IMR-90 (cell line): ENCODE results near the gene MORN5. TPM values are rescaled to one million over a fixed set of nuclear protein-coding genes. Genes with fewer than 3 reads are reported as not detected.

Experiments used
- ATAC-seq: fragments of 200-7000 bp; cut with Tn5 transposase; 2 replicates; pipeline ENCODE4 v1.9.1; 2020; ENCODE audit warnings: low read depth, mild to moderate bottlenecking, moderate library complexity
- BruUV-seq: library from RNA; stranded (reverse); fragments of 400-500 nt; replicated peaks from 2 replicates; lab custom pipeline; 2021; lab: Mats Ljungman, UMichigan
- CTCF ChIA-PET: fragments of 300-600 bp; formaldehyde crosslinking; extraction: SDS; loops from one replicate; lab custom pipeline; 2021; ENCODE audit warnings: antibody characterized with exemption; lab: Yijun Ruan, JAX
- POLR2A ChIA-PET: fragments of 300-600 bp; sonication (Branson Sonifier 250); formaldehyde crosslinking; loops from one replicate; lab custom pipeline; 2022; ENCODE audit warnings: antibody characterized with exemption; ENCODE audit not compliant: unreplicated experiment; lab: Charles Lee
- DNase-seq: peaks from one replicate; pipeline ENCODE4 v3.0.0; 2013
- H2AFZ ChIP-seq: replicated peaks from 2 replicates; pipeline ENCODE3; 2013; ENCODE audit warnings: low read length, mild to moderate bottlenecking; ENCODE audit not compliant: poor library complexity
- H2AK5ac ChIP-seq: 2 replicates; pipeline ENCODE4 v1.6.1; 2013; ENCODE audit warnings: low read depth, low read length, inconsistent platforms
- H2AK9ac ChIP-seq: replicated peaks from 2 replicates; pipeline ENCODE3; 2013; ENCODE audit warnings: mild to moderate bottlenecking, low read depth, low read length, moderate library complexity; ENCODE audit not compliant: poor library complexity
- H2BK120ac ChIP-seq: 2 replicates; pipeline ENCODE4 v1.6.1; 2013; ENCODE audit warnings: low read depth, low read length, inconsistent platforms
- H2BK15ac ChIP-seq: 3 replicates; pipeline ENCODE4 v1.6.1; 2013; ENCODE audit warnings: low read depth, low read length, inconsistent platforms
- H2BK20ac ChIP-seq: 2 replicates; pipeline ENCODE4 v1.6.1; 2013; ENCODE audit warnings: low read depth, mild to moderate bottlenecking, inconsistent platforms, low read length, moderate library complexity
- H2BK5ac ChIP-seq: 2 replicates; pipeline ENCODE4 v1.6.1; 2013; ENCODE audit warnings: mild to moderate bottlenecking, low read depth, low read length, inconsistent platforms; ENCODE audit not compliant: poor library complexity, severe bottlenecking
- H3K14ac ChIP-seq: replicated peaks from 2 replicates; pipeline ENCODE4 v1.6.1; 2013; ENCODE audit warnings: low read depth, low read length, inconsistent platforms
- H3K18ac ChIP-seq: 2 replicates; pipeline ENCODE4 v1.6.1; 2013; ENCODE audit warnings: low read depth, low read length, control low read depth
- H3K23ac ChIP-seq: 2 replicates; pipeline ENCODE4 v1.6.1; 2013; ENCODE audit warnings: low read depth, low read length, inconsistent platforms
- H3K27ac ChIP-seq: 2 replicates; pipeline ENCODE4 v1.5.1; 2013; ENCODE audit warnings: mild to moderate bottlenecking, control low read depth, low read length; ENCODE audit not compliant: insufficient read depth
- H3K27me3 ChIP-seq: 2 replicates; pipeline ENCODE4 v1.6.1; 2013; ENCODE audit warnings: low read length; ENCODE audit not compliant: control insufficient read depth, insufficient read depth
- H3K36me3 ChIP-seq: 2 replicates; pipeline ENCODE4 v1.6.1; 2013; ENCODE audit warnings: low read length, mixed read lengths; ENCODE audit not compliant: control insufficient read depth, insufficient read depth
- H3K4ac ChIP-seq: 2 replicates; pipeline ENCODE4 v1.6.1; 2013; ENCODE audit warnings: low read depth, low read length, inconsistent platforms
- H3K4me1 ChIP-seq: 2 replicates; pipeline ENCODE4 v1.6.1; 2013; ENCODE audit warnings: low read length, mixed read lengths; ENCODE audit not compliant: control insufficient read depth, insufficient read depth
- H3K4me2 ChIP-seq: 2 replicates; pipeline ENCODE4 v1.6.1; 2013; ENCODE audit warnings: low read depth, mild to moderate bottlenecking, control low read depth, low read length, moderate library complexity
- H3K4me3 ChIP-seq: 2 replicates; pipeline ENCODE4 v1.5.1; 2013; ENCODE audit warnings: low read depth, mild to moderate bottlenecking, control low read depth, low read length, moderate library complexity; ENCODE audit not compliant: insufficient read depth
- H3K56ac ChIP-seq: 2 replicates; pipeline ENCODE4 v1.6.1; 2013; ENCODE audit warnings: low read length, inconsistent platforms; ENCODE audit not compliant: insufficient read depth; ENCODE audit errors: extremely low read depth
- H3K79me1 ChIP-seq, 2 experiments: 2 replicates each; pipeline ENCODE4 v1.6.1; 2013; ENCODE audit warnings: low read length in 2 of 2, inconsistent platforms in 1 of 2, low read depth in 1 of 2
- H3K9ac ChIP-seq: 2 replicates; pipeline ENCODE4 v1.6.1; 2013; ENCODE audit warnings: low read depth, low read length, control low read depth
- H3K9me1 ChIP-seq: 2 replicates; pipeline ENCODE4 v1.6.1; 2013; ENCODE audit warnings: low read length, inconsistent platforms; ENCODE audit not compliant: insufficient read depth
- H3K9me3 ChIP-seq: 2 replicates; pipeline ENCODE4 v1.6.1; 2013; ENCODE audit warnings: low read length; ENCODE audit not compliant: control insufficient read depth, insufficient read depth
- H4K20me1 ChIP-seq: 2 replicates; pipeline ENCODE4 v1.6.1; 2013; ENCODE audit warnings: low read length, inconsistent platforms; ENCODE audit not compliant: insufficient read depth
- H4K5ac ChIP-seq: 2 replicates; pipeline ENCODE4 v1.6.1; 2013; ENCODE audit warnings: mild to moderate bottlenecking, low read depth, low read length, control low read depth
- H4K8ac ChIP-seq, 2 experiments: 2 replicates each; pipeline ENCODE4 v1.6.1; 2013; ENCODE audit warnings: low read depth in 2 of 2, low read length in 2 of 2, control low read depth in 1 of 2, inconsistent platforms in 1 of 2
- H4K91ac ChIP-seq: 2 replicates; pipeline ENCODE4 v1.6.1; 2013; ENCODE audit warnings: low read depth, low read length, inconsistent platforms; ENCODE audit not compliant: insufficient read depth
- CEBPB ChIP-seq: IDR thresholded peaks from 2 replicates; pipeline ENCODE4 v1.6.1; 2012; ENCODE audit warnings: low read depth, low read length, improper control_type of control experiment
- MAFK ChIP-seq: IDR thresholded peaks from 2 replicates; pipeline ENCODE4 v1.6.1; 2012; ENCODE audit warnings: low read depth, low read length, improper control_type of control experiment
- MAZ ChIP-seq: IDR thresholded peaks from 2 replicates; pipeline ENCODE4 v1.6.1; 2012; ENCODE audit warnings: low read depth, mild to moderate bottlenecking, low read length, improper control_type of control experiment, moderate library complexity, borderline replicate concordance
- MXI1 ChIP-seq: IDR thresholded peaks from 2 replicates; pipeline ENCODE4 v1.6.1; 2012; ENCODE audit warnings: low read depth, mild to moderate bottlenecking, low read length, moderate library complexity, borderline replicate concordance
- NFE2L2 ChIP-seq: fragments of 150-350 bp; IDR thresholded peaks from 2 replicates; pipeline ENCODE4 v1.6.1; 2016; ENCODE audit warnings: low read depth, mild to moderate bottlenecking, low read length
- POLR2A ChIP-seq: IDR thresholded peaks from 2 replicates; pipeline ENCODE4 v1.6.1; 2012; ENCODE audit warnings: mild to moderate bottlenecking, low read depth, low read length
- RAD21 ChIP-seq: IDR thresholded peaks from 2 replicates; pipeline ENCODE4 v1.6.1; 2012; ENCODE audit warnings: low read length, improper control_type of control experiment
- RCOR1 ChIP-seq: IDR thresholded peaks from 2 replicates; pipeline ENCODE4 v1.6.1; 2012; ENCODE audit warnings: mild to moderate bottlenecking, low read length, improper control_type of control experiment; ENCODE audit not compliant: insufficient replicate concordance
- USF2 ChIP-seq: fragments of 150-350 bp; IDR thresholded peaks from 2 replicates; pipeline ENCODE4 v1.6.1; 2017; ENCODE audit warnings: mild to moderate bottlenecking, antibody characterized with exemption, low read length, low read depth
- WGBS, 2 experiments: methylation state at CpG; one replicate each; pipeline versions ENCODE4 v1.1.5 to v1.1.7; 2013; ENCODE audit warnings: missing lambda C conversion rate in 2 of 2; ENCODE audit not compliant: insufficient read length in 1 of 2; ENCODE audit errors: extremely low coverage in 2 of 2; 5-methylcytosine and 5-hydroxymethylcytosine counted together
- dilution Hi-C: fragments of 300-500 bp; cut with HindIII; formaldehyde crosslinking; loops from one replicate; pipeline ENCODE4 v1.14.3; 2018; ENCODE audit warnings: low sequenced_read_pairs; ENCODE audit not compliant: unreplicated experiment
- in situ Hi-C: fragments of 300-500 bp; cut with MboI; formaldehyde crosslinking; loops from 3 replicates; pipeline ENCODE4 v1.14.3; 2019; ENCODE audit warnings: low sequenced_read_pairs, inconsistent platforms, mixed read lengths
- intact Hi-C: fragments of 100-400 bp; cut with micrococcal nuclease; formaldehyde crosslinking; loops from 2 replicates; pipeline ENCODE4 v1.10.0; 2022
- polyA plus RNA-seq, 3 experiments: library from polyadenylated mRNA; depleted of rRNA; stranded (reverse); fragments of >200 nt; gene quantifications; 2 replicates each; pipeline ENCODE4 v1.2.3, GENCODE V29; 2012; ENCODE audit warnings: low replicate concordance in 1 of 3
- total RNA-seq: library from RNA; depleted of rRNA; stranded (reverse); fragments of >200 nt; gene quantifications from 2 replicates; pipeline ENCODE4 v1.2.3, GENCODE V29; 2012
- TF ChIP-seq, protein P1 (sequence below): fragments of 150-350 bp; IDR thresholded peaks from 2 replicates; pipeline ENCODE4 v1.6.1; 2016; ENCODE audit warnings: low read depth, mild to moderate bottlenecking, low read length, moderate library complexity, borderline replicate concordance

MORN5 gene
- total and polyA plus RNA-seq, 2 of the 4 experiments (the other 2 are of a cell fraction): not detected

- CTCF ChIA-PET: no interaction called here
- no peak overlapping the region for H2BK5ac ChIP-seq
- WGBS, 2 experiments: 30% methylated on average over 4 of the region's 11 CpGs; no CpG with 5 or more reads in 1 of the 2 experiments
- intact Hi-C loops (no loop called here), in situ Hi-C loops (no loop called here), dilution Hi-C loops (no loop called here)
- no peak for ATAC-seq
- H2BK15ac ChIP-seq: no peak overlapping the region
- H3K9me1 ChIP-seq: peaks cover 3% of the 10 kb centered on the region; the same call in 1 of the 2 replicates
- TF ChIP-seq POLR2A (no peak), NFE2L2 (no peak), MXI1 (no peak), USF2 (no peak), MAFK (no peak), CEBPB (no peak), RCOR1 (no peak), RAD21 (no peak), MAZ (no peak)
- TF ChIP-seq, protein P1, sequence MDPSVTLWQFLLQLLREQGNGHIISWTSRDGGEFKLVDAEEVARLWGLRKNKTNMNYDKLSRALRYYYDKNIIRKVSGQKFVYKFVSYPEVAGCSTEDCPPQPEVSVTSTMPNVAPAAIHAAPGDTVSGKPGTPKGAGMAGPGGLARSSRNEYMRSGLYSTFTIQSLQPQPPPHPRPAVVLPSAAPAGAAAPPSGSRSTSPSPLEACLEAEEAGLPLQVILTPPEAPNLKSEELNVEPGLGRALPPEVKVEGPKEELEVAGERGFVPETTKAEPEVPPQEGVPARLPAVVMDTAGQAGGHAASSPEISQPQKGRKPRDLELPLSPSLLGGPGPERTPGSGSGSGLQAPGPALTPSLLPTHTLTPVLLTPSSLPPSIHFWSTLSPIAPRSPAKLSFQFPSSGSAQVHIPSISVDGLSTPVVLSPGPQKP: no peak
- H2AK5ac ChIP-seq: no peak overlapping the region
- H2AK9ac ChIP-seq: no peak overlapping the region
- H3K23ac ChIP-seq: no peak overlapping the region
- no peak overlapping the region for H3K18ac ChIP-seq
- H4K20me1 ChIP-seq: no peaks in the 10 kb centered on the region
- no peak overlapping the region for H3K9ac ChIP-seq
- H4K5ac ChIP-seq: no peak overlapping the region
- no peak overlapping the region for H3K4me3 ChIP-seq
- no peak overlapping the region for H4K91ac ChIP-seq
- no TSS peak for BruUV-seq
- no peak overlapping the region for H4K8ac ChIP-seq
- H3K14ac ChIP-seq: no peak overlapping the region
- H3K4ac ChIP-seq: no peak overlapping the region
- no peaks in the 10 kb centered on the region for H3K79me1 ChIP-seq
- no peaks in the 10 kb centered on the region for H3K36me3 ChIP-seq
- H3K9me3 ChIP-seq: no peaks in the 10 kb centered on the region
- no peak overlapping the region for H2BK20ac ChIP-seq
- no peak overlapping the region for H3K4me2 ChIP-seq
- no peak for DNase-seq
- H3K4me1 ChIP-seq: no peaks in the 10 kb centered on the region
- H2BK120ac ChIP-seq: no peak overlapping the region
- no peak overlapping the region for H3K27ac ChIP-seq
- peaks cover 30% of the 10 kb centered on the region for H3K27me3 ChIP-seq
- POLR2A ChIA-PET: no interaction called here
- H2AFZ ChIP-seq: peak overlapping the region; percentile 48
- H3K56ac ChIP-seq: no peak overlapping the region
These were observed 31.9 kb downstream of the MORN5 start for GRCh38 chr9:122191584-122191983.
